GM18502 (cell line): ENCODE results near the gene PKNOX1.
"Not testable (repeated sequence)": the region's sequence is repeated elsewhere in the genome, so short reads cannot be mapped to it uniquely, and the experiment has no call there.

ENCODE experiments used
- ATAC-seq: cut with Tn5 transposase; IDR thresholded peaks from one replicate; pipeline ENCODE4 v1.9.1; 2021; ENCODE audit warnings: mild to moderate bottlenecking; ENCODE audit not compliant: unreplicated experiment, poor library complexity

The PKNOX1 gene

DNA sequence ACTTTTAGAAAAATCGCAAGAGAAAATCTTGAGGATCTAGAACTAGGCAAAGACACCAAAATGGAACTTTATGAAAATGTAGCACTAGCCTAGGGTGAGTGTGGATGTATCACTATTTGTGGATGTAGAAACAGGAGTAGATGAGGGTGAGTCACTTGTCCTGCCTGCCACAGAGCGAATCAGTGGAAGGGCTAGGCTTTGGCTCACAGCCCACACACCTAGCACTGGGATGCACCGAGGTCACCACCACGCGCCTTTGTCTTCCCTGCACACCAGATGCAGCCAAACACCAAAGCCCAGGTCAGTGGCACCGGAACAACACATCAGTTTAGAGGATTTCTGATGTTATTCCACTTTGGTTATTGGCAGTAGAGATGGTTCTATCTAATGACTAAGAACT lies 38.2 kb downstream of the PKNOX1 start:
- no peak for ATAC-seq

DNA sequence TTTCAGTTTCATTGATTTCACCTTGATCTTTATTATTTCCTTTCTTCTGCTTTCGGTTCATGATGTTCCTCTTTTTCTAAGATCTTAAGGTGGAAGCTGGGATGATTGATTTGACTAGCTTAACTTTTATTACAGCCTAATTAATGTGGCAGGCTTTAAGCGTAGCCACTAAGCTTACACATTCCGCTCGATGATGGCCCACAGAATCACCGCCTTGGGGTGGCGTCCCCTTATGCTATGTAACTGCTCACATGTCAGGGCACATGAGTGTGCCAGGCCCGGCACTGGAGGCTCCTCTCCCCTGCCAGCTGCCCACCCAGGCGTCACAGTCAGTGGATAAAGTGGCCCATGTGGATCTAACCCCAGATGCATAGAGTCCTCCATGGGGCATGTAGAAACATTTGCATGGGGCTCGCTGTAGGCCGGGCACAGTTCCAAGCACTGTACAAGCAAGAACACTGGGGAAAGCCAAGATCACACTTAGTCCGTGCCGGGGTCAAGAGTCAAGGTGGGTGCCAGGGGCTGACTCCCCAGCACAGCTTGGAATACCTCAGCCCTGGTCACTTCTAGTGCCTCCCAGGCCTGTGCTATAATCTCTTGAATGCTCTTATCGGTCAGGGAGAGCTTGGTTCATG lies 41.7 kb downstream of the PKNOX1 start:
- ATAC-seq = no peak

DNA sequence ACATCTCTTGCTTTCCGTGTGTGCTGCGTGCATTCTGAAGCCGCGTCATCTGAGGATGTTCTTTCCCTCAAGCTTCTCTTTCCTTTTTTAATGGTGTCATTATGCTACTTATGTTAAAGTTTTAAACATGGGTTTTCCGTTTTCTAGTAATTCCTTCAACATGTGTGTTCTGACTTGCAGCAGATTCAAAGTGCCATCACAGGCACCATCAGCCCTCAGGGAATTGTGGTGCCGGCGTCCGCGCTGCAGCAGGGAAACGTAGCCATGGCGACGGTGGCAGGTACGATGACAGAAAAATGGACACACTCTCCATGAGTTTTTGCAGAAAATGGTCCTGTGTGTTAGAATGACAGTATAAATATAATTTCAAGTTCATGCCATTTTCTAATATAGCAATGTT lies 42.4 kb downstream of the PKNOX1 start:
- no peak for ATAC-seq

DNA sequence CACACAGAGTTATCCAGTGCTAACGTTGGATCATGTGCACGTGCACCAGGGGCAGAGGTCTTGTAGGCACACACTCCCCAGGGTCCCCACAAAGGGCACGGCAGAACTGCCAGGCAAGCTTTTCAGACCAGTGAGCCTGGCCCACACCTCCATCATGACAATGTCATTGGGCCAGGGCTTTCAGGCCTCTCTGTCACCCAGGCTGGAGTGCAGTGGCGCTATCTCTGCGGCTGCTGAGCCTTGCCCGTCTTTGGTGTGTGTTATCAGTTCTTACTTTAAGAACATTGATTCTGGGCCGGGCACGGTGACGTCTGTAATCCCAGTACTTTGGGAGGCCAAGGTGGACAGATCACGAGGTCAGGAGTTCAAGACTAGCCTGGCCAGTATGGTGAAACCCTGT lies 44.2 kb downstream of the PKNOX1 start:
- no peak for ATAC-seq

DNA sequence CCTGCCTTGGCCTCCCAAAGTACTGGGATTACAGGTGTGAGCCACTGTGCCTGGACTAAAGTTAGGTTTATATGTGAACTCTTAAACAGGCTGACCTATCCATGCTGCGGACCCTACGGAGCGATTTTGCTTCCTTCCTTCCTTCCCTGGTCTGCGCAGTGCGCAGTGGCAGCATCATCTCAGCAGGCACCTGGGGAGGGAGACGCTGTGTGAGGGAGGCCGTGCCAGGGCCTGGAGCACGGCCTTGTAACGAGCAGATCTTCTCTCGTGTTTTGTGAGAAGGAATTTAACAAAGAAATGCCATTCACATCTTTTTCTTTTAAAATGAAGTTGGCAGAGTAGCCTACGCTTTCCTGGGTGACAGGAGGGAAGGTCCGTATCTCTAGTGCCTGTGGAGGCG lies 45.8 kb downstream of the PKNOX1 start:
- ATAC-seq = no peak

DNA sequence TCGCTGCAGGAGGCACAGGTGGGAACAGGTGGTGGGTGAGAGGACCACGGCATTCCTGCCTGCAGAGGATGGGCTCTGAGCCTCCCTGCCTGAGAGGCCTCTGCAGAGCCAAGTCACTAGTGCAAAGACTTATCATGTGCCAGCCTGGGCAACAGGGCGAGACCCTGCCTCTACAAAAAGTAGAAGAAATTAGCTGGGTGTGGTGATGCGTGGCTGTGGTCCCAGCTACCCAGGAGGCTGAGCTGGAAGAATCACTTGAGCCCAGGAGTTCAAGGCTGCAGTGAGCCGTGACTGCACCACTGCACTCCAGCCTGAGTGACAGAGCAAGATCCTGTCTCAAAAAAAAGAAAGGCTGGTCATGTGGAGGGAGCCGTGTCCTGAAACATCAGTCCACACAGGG lies 46.4 kb downstream of the PKNOX1 start:
- ATAC-seq = no peak

DNA sequence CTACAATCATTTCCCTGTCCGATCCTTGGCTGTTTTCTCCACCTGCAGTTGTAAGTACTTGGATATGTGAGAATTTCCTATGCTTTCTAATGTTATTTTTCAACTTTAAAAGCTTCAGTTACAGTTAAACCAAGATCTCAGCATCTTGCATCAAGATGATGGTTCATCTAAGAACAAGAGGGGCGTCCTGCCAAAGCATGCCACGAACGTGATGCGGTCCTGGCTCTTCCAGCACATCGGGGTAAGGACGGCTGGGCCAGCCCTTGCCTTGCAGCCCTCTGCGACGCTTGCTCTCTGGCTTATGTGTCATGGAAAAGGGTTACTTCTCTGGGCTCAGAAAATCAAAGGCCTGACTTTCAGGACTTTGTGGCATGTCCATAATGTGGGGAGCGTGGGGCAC lies 46.8 kb downstream of the PKNOX1 start:
- ATAC-seq = no peak

DNA sequence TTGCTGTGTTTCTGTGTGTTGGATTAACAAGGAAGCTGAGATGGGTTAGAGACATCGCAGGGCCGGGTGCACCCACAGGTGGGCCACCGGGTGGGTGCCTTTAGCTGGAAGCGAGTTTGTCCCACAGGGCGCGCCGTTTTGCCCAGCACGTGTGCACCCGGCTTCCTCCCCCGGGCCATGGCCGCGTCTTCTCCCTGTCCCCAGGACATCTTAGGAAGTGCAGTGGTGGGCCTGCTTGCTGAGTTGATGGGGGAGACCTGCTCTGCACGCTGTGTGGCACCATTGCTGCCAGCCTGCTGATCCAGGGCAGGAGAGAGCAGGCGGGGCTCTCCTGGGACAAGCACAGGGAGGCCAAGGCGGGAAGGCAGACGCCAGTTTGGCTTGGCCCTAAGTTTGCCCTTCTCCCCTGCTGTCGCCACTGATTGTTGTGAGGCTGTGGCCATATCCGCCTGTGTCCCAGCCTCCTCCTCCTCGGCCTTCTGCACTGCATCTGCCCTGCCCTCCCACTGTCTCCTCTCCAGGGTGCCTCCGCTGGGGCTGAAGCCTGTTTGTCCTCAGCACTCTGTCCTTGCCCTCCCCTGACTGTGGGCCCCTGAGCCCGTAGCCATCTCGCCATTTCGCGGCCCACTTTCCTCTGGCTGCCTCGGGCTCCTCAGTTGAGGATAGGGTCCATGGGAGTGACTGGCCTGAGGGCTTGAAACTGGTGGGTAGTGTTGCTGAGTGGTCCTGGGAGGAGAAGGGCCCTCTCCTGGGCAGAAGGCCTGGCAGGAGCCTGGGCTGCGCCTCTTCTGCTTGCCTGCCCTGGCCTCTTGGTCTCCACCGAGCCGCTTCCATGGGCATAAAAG lies 47.6 kb downstream of the PKNOX1 start:
- no peak for ATAC-seq

DNA sequence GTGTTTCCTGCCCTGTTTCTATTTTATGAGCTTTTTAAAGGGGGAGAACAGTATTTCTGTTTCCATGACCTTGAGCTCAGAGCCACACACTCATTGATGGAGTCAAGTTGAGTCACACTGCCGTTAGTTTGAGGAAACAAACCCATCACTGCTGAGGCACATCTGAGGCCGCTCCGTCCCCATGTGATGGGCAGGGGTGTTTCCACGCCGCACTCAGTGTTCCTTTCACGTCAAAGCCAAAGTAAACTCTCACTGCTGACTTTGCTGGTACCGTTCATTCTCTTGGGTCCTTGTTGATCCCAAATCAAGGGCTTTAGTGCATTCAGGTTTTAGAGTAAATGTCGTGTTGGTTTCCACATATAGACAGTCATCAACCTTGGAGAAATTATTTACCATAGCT lies 48.8 kb downstream of the PKNOX1 start:
- no peak for ATAC-seq

DNA sequence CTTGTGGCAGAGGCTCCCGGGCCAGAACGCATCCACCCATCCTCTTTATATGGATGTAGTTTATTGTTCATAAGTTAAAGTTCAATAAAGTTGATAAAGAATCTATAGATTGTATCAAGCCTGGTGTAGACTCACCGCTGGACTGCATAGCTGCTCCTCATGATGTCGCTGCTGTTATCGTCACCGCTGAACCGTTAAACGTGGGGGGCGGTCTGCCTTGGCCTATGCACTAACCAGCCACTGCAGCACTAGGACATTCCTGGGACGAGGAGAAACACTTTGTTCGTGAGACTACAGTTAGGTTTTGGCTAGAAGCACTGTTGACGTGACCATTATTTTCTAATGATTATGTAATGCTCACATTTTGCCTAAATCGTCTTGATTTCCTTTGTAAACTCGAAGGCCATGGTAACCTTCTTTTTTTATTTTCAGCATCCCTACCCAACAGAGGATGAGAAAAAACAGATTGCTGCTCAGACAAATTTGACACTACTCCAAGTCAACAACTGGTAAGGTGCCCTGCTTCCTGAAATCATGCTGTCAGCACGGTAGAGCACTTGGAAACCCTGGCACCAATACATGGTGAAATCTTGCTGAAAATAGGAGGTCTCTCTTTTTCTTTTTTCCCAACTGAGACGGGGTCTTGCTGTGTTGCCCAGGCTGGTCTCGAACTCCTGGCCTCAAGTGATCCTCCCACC lies 50.2 kb downstream of the PKNOX1 start:
- ATAC-seq = no peak

DNA sequence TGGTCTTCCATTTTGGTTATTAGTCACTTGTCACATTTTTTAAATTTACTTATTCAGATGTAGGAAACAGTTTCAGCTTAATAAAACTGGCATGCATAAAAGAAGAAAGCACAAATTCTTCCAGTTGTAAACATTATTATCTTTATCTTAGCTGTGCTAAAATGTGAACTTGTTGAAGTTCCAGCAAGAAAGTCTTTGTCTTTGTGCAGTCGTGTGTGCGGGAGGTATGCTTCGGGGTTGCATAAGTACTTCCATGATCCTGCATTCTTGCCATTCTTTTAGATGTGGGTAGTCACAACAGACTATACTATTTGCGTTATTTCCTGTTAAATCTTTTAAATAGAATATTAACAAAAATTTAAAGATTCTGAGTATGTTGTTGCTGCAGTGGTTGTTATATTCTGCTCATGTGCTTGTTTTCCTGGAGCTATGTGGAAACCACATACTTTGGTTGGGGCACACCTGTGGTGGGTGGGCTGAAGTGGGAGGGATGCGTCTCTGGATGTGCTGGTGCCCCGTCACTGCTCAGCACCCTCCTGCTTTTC lies 51.3 kb downstream of the PKNOX1 start:
- no peak for ATAC-seq

DNA sequence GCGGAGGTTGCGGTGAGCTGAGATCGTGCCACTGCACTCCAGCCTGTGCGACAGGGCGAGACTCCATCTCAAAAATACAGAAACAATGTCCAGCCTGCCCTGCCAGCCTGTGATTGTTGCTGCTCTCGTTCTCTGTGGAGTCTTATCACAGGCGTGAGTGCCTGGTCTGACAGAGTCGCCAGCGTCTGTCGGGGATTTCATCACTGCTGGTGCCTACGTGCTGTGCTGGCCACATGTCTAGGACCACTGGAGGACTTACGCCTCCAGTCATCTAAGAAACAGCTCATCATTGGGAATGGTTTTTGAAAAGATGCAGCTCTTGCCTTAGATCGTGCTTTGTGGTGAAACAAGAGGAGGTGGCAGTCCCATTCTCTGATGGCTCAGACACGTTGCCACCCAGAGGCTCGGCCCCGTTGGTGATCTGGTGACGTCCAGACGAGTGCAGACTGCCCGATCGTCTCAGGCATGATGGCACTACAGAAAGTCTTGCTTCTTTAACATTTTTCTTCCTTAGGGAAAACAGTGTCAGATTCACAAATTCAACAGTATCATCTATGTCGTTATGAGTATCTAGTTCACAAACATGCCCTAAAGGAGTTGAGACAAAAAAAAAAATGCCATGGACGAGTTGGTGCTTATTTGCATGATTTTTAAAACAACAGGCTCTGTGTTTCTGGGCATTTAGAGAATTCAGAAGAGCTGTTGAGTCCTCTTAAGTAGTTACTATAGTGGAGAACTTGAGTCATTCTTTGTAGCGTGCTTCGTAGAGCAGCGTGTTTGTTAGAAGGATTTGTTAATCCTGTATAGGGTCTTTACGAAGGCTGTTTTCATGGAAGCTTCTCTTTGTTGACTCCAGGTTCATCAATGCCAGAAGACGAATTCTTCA lies 53.7 kb downstream of the PKNOX1 start:
- ATAC-seq = no peak

DNA sequence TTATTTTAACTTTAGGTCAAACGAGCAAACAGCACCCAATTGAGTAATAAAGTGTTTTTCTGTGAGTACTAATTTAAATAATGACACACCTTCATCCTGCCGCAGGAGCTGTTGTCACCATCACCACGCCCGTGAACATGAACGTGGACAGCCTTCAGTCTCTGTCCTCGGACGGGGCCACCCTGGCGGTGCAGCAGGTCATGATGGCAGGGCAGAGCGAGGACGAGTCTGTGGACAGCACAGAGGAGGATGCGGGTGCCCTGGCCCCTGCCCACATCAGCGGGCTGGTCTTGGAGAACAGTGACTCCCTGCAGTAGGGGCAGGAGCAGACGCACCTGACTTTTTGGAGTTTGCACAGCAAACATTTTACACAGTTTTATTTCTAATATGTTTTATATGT lies 55.4 kb downstream of the PKNOX1 start:
- ATAC-seq = no peak

DNA sequence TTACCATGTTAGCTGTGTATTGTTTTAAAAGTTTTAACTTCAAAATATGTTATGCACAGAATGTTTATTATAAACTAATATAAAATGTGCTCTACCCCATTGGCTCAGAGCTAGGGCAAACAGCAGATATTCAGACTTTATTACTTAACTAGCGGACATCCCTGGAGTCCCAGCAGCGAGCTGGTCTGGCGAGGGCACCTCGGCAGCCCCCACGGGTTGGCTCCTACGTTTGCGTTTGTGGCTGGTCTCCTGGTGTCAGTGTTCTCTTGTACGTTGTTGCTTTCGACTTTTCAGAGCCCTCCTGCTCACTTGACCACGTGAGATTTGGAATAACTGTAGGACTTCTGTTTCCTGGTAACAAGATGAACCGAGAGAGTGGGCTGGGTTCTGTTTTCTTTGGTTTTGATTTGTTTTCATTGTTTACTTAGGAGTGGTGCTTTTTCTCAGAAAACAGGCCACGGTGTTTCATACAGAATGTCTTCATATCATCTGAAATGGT lies 56.8 kb downstream of the PKNOX1 start:
- no peak for ATAC-seq

DNA sequence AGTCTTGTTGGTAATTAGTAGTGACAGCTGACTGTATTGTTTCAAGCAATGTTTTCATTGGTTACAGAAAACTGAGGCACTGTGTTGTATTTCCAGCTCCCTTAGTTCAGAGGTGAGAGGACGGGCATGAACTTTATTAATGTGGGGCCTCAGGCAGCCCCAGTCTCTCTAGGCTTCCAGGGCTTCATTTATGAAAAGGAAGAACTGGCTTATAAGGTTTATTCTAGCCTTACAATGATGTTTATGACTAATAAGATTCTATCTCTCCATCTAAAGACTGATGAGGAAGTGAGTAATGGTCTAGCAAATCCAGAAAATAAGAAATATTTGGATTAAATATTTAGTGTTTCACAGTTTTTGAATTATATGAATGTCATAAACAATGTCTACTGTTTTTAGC lies 59.7 kb downstream of the PKNOX1 start:
- ATAC-seq = no peak

DNA sequence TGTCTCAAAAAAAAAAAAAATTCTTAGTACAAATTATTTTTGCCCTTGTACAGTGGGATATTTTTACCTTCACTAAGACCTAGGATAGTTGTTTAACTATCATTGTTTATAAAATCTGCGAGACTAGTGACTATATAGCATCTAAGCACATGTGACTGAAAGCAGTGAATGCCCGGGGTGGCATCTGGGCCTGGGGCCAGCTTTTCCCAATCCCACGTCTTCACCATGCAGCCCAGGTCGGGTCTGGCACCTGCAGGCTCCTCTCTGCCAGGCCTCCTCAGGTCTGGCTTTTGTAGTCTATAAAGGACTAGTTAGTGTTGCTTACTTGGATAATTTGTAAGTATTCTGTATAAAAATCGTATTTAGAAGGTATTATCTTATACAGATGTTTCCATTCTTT lies 60.5 kb downstream of the PKNOX1 start:
- ATAC-seq = no peak

DNA sequence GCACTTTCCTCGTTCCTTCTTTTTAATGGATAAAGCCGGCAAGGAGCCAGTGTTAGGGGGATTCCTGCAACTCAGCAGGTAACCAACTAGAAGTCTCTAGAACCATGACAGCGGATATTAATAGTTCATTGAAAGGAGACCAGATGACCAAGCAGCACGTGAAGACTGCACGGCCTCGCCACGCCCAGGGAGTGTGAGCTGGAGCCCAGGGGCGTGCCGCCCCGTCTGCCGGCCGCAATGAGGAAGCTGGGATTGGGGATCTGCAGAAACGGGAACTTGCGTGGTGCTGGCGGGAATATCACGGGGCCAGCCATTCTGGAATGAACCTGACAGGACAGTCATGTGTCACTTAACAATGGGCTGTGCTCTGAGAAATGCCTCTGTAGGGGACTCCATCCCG lies 62.5 kb downstream of the PKNOX1 start:
- ATAC-seq = not testable (repeated sequence)

DNA sequence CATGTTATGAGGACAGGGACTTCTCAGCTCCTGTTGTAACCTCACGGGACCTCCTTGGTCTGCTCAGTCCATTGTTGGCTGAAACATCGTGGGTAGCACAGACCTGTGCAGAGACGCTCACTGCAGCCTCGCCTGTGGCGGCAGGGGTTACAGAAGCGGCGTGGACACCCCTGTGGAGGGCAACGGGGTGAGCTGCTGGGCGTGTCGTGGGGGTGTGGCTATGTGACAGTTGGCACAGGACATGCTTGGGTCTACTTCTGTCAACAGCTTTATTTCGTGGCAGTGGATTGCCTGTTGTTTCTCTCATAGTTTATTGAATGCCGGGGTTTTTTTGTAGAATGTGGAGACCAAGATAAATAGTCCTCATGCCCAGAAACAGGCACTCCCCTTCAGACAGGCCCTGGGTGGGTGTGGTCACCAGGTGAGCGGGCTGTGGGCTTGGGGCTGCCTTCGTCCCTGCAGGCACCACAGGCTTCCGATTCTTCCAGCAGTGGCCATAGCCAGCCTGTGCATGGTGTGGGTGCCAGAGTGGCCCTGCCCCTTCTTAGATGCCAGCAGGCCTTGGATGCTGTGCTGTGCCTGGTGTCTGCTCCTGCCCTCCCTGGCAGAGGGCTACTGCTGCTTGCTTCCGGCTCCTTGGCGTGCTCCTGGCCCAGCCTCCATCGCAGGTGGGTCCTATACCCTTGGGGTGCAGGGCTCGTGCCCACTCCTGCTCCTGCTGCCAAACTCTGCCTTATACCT lies 63.7 kb downstream of the PKNOX1 start:
- not testable (repeated sequence) for ATAC-seq

DNA sequence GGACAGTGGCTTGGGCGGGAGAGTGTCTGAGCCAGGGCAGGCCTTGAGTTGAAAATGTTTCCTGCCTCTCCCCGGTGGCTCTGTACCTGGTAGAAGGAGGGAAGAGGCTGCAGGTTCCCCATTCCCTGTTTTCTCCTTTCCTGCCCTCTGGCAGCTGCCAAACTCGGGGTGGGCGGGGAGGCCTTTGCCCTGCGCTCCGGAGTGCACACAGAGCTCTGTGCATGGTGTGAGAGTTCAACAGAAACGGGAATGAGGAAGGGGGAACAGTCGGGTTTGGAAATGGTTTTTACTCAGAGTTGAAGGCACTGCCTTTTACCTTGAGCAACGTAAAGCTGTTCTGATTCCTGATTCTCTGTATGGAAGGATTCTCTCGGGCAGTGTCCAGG lies 64.3 kb downstream of the PKNOX1 start:
- not testable (repeated sequence) for ATAC-seq
